Suprapubic skin (tissue), 4 donors: ENCODE data around the gene VPS8. TPM values are rescaled to one million over a fixed set of nuclear protein-coding genes. Genes with fewer than 3 reads are reported as not detected.
"Not testable (repeated sequence)": the region's sequence is repeated elsewhere in the genome, so short reads cannot be mapped to it uniquely, and the experiment has no call there.

Experiments used
- DNase-seq, 2 donors: peaks; one replicate each; pipeline ENCODE4 v3.0.0-alpha.2; 2019; ENCODE audit warnings: low spot score in 2 of 2
- H3K27ac ChIP-seq: fragments of 200-600 bp; sonication (generic); one replicate; pipeline ENCODE4 v1.5.1; 2019
- H3K27me3 ChIP-seq: fragments of 200-600 bp; sonication (generic); one replicate; pipeline ENCODE4 v1.5.1; 2019
- H3K36me3 ChIP-seq: fragments of 200-600 bp; sonication (generic); one replicate; pipeline ENCODE4 v1.5.1; 2019
- H3K4me1 ChIP-seq: fragments of 200-600 bp; sonication (generic); one replicate; pipeline ENCODE4 v1.5.1; 2019
- H3K4me3 ChIP-seq: fragments of 200-600 bp; sonication (generic); one replicate; pipeline ENCODE4 v1.5.1; 2019; ENCODE audit warnings: mild to moderate bottlenecking
- H3K9me3 ChIP-seq: fragments of 200-600 bp; sonication (generic); one replicate; pipeline ENCODE4 v1.5.1; 2019
- EP300 ChIP-seq: sonication (generic); formaldehyde crosslinking; IDR thresholded peaks from one replicate; pipeline ENCODE4 v1.6.1; 2017; ENCODE audit warnings: antibody characterized with exemption
- POLR2A ChIP-seq, 2 donors: fragments of 450-650 bp; IDR thresholded peaks; one replicate each; pipeline ENCODE4 v1.6.1; 2017; ENCODE audit warnings: antibody characterized with exemption in 2 of 2, mild to moderate bottlenecking in 2 of 2, moderate library complexity in 2 of 2
- POLR2AphosphoS5 ChIP-seq, 3 donors: sonication (generic); formaldehyde crosslinking; IDR thresholded peaks; one replicate each; pipeline ENCODE4 v1.6.1; 2017; ENCODE audit warnings: antibody characterized with exemption in 3 of 3
- WGBS: methylation state at CpG from one replicate; pipeline ENCODE4 v1.1.5; 2018; 5-methylcytosine and 5-hydroxymethylcytosine counted together
- total RNA-seq, 4 donors: library from RNA; depleted of rRNA; stranded (reverse); fragments of >200 nt; gene quantifications; one replicate each; pipeline ENCODE4 v1.1.0, GENCODE V29; 2016
- TF ChIP-seq, protein P1 (sequence below), 2 donors: fragments of 200-600 bp in 1 of 2; fragments of 450-650 bp in 1 of 2; sonication (generic) in 1 of 2; IDR thresholded peaks; one replicate each; pipeline ENCODE4 v1.5.1; 2016 to 2019; ENCODE audit warnings: antibody characterized with exemption in 2 of 2, mild to moderate bottlenecking in 1 of 2, moderate library complexity in 1 of 2

VPS8 gene
- total RNA-seq, 4 donors from 2014 or later = 36.1 to 93.8 (median 57.2) TPM

DNA sequence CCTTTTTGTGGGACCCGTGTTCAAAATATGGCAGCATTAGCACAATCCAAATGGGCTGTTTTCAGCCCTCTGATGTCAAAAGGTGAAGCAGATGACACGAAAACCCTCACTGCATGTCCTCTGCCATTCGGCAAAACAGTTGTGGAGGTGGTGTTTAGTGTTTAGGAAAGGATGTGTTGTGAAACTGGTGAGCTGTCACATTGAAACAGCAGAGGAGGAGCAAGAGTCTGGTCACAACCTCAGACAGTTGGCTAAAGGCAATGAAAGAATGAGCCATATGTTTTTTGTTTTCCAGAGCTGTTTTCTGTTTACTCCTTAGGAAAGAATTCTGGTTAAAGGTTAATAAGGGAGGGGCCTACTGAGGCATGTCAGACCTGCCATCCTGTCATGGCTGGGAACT lies 140.7 kb downstream of the VPS8 start:
- WGBS = 80% methylated on average over 3 of the region's 3 CpGs
- no peaks in the 10 kb centered on the region for H3K27me3 ChIP-seq
- no peak overlapping the region for H3K27ac ChIP-seq
- TF ChIP-seq EP300 = no peak
- TF ChIP-seq, protein P1, sequence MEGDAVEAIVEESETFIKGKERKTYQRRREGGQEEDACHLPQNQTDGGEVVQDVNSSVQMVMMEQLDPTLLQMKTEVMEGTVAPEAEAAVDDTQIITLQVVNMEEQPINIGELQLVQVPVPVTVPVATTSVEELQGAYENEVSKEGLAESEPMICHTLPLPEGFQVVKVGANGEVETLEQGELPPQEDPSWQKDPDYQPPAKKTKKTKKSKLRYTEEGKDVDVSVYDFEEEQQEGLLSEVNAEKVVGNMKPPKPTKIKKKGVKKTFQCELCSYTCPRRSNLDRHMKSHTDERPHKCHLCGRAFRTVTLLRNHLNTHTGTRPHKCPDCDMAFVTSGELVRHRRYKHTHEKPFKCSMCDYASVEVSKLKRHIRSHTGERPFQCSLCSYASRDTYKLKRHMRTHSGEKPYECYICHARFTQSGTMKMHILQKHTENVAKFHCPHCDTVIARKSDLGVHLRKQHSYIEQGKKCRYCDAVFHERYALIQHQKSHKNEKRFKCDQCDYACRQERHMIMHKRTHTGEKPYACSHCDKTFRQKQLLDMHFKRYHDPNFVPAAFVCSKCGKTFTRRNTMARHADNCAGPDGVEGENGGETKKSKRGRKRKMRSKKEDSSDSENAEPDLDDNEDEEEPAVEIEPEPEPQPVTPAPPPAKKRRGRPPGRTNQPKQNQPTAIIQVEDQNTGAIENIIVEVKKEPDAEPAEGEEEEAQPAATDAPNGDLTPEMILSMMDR (IDR thresholded peaks at IDR 0.05) = no peak
- no peaks in the 10 kb centered on the region for H3K9me3 ChIP-seq
- no peaks in the 10 kb centered on the region for H3K4me1 ChIP-seq
- peaks cover 13% of the 10 kb centered on the region for H3K36me3 ChIP-seq
- no peak for DNase-seq
- H3K4me3 ChIP-seq = no peak overlapping the region

DNA sequence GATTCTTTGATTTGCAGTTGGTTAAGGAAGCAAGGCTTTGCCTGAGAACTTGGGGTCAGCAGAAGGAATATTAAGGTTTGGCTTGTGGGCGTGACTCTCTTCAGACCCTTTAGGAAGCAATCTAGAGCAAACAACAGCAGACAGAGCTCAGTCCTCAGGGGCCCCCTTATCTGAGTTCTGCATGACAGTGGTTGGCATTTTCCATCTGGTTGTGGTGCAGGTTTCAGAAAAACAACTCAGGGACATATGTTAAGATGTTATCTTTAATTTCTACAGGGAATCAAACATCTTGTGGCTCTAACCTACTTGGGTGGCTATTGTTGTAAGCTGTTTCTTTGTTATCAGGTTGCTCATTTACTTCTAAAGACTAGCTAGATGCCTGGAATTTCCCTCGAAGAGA lies 141.4 kb downstream of the VPS8 start:
- TF ChIP-seq, protein P1 (IDR thresholded peaks at IDR 0.05) = no peak
- TF ChIP-seq EP300 (no peak), POLR2AphosphoS5 (IDR thresholded peaks at IDR 0.05) (no peak), POLR2A (IDR thresholded peaks at IDR 0.05) (no peak)
- Histone ChIP-seq H3K4me1 (no peaks in the 10 kb centered on the region), H3K27me3 (no peaks in the 10 kb centered on the region), H3K4me3 (no peak overlapping the region), H3K9me3 (no peaks in the 10 kb centered on the region), H3K27ac (no peak overlapping the region), H3K36me3 (peaks cover 20% of the 10 kb centered on the region)
- no peak for DNase-seq
- 59% methylated on average over 2 of the region's 2 CpGs for WGBS

DNA sequence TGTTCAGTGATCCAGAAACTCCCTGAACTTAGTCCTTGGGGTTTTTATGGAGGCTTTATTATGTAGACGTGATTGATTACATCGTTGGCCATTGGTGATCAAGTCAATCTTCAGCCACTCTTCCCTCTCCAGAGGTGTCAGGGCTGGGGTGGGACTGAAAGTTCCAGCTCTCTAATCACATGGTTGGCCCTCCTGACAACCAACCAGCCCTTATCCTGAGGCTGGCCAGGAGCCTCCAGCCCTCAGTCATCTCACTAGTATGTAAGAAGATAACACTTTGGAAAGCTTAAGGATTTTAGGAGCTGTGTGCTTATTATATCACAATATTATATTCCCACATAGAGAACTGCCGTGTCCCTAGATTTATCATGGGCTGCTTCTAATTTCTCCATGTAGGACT lies 142.3 kb downstream of the VPS8 start:
- Histone ChIP-seq H3K4me3 (no peak overlapping the region), H3K27me3 (no peaks in the 10 kb centered on the region), H3K9me3 (no peaks in the 10 kb centered on the region), H3K27ac (no peak overlapping the region), H3K4me1 (no peaks in the 10 kb centered on the region), H3K36me3 (peaks cover 25% of the 10 kb centered on the region)
- TF ChIP-seq, protein P1 (IDR thresholded peaks at IDR 0.05) = no peak
- TF ChIP-seq POLR2AphosphoS5 (IDR thresholded peaks at IDR 0.05) (no peak), POLR2A (IDR thresholded peaks at IDR 0.05) (no peak), EP300 (no peak)
- DNase-seq = no peak
- 97% methylated on average over 3 of the region's 3 CpGs for WGBS

DNA sequence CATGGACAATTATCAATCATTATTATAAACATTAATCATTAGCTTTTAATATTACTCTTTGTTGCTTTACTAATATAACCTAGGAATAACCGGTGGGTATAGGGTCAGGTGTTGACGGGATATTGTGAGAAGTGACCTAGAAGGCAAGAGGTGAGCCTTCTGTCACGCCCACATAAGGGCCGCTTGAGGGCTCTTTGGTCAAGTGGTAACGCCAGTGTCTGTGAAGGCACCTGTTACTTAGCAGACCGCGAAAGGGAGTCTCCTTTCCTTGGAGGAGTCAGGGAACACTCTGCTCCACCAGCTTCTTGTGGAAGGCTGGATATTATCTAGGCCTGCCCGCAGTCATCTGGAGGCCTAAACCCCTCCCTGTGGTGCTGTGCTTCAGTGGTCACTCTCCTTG lies 142.9 kb downstream of the VPS8 start:
- not testable (repeated sequence) for DNase-seq, H3K9me3 ChIP-seq, H3K4me1 ChIP-seq, H3K4me3 ChIP-seq, H3K27ac ChIP-seq, H3K27me3 ChIP-seq
- WGBS = 96% methylated on average over 8 of the region's 8 CpGs
- H3K36me3 ChIP-seq = peaks cover 25% of the 10 kb centered on the region

DNA sequence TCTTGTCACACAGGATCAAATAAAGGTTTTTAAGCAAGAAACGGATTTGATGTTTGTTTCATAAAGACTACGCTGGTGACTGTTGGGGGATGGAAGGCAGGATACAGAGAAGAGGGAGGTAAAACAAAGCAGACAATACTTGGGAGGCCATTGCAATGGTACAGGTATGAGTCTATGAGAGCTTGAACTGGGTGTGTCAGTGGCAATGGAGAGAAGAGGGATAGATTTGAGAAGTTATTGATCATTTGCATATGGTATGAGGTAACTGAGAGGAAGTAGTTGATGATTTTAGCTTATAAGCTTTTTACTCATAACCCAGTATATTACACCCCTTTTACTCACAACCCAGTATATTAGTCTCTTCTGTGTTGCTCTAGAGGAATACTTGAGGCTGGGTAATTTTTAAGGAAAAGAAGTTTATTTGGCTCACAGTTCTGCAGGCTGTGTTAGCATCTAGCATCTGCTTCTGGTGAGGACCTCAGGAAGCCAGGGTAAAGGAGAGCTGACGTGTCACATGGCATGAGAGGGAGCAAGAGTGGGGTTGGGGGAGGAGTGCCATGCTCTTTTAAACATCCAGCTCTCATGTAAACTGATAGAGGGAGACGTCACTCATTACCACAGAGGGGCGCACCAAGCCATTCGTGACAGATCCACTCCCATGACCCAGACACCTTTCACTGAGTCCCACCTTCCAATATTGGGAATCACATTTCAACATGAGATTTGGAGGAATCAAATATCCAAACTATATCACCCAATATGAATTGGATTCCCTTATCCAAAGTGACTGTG lies 153.9 kb downstream of the VPS8 start:
- no peaks in the 10 kb centered on the region for H3K9me3 ChIP-seq
- DNase-seq = no peak
- no peak overlapping the region for H3K4me3 ChIP-seq
- WGBS = 94% methylated on average over 6 of the region's 6 CpGs
- no peak for TF ChIP-seq POLR2A (IDR thresholded peaks at IDR 0.05)
- no peak for TF ChIP-seq EP300
- no peak for TF ChIP-seq POLR2AphosphoS5 (IDR thresholded peaks at IDR 0.05)
- TF ChIP-seq, protein P1 (IDR thresholded peaks at IDR 0.05) = no peak
- peaks cover 38% of the 10 kb centered on the region for H3K36me3 ChIP-seq
- no peaks in the 10 kb centered on the region for H3K27me3 ChIP-seq
- no peak overlapping the region for H3K27ac ChIP-seq
- no peaks in the 10 kb centered on the region for H3K4me1 ChIP-seq

DNA sequence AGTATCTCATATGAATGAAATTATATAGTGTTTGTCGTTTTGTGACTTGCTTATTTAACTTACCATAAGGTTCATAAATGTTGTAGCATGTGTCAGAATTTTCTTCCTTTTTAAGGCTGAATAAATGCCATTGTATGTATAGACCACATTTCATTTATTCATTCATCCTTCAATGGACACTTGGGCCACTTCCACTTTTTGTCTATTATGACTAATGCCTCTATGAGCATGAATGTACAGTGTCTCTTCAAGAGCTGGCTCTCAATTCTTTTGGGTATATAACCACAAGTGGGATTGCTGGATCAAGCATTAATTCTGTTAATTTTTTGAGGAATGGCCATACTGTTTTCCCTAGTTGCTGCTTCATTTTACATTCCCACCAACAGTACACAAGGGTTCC lies 156.1 kb downstream of the VPS8 start:
- WGBS = 88% methylated on average over 1 of the region's 1 CpG
- H3K27ac ChIP-seq = no peak overlapping the region
- no peak overlapping the region for H3K4me3 ChIP-seq
- H3K36me3 ChIP-seq = peaks cover 52% of the 10 kb centered on the region
- DNase-seq = no peak
- no peaks in the 10 kb centered on the region for H3K4me1 ChIP-seq
- no peaks in the 10 kb centered on the region for H3K27me3 ChIP-seq
- no peaks in the 10 kb centered on the region for H3K9me3 ChIP-seq
- TF ChIP-seq, protein P1 (IDR thresholded peaks at IDR 0.05) = no peak
